GM12878 (cell line): ENCODE data around the gene SUMF1.

ENCODE experiments used
- CBX5 ChIP-seq: sonication (generic); IDR thresholded peaks from 2 replicates; pipeline ENCODE4 v1.6.1; 2016; ENCODE audit warnings: low read depth, moderate library complexity, mild to moderate bottlenecking, inconsistent platforms
- CTCF ChIP-seq, 3 experiments: IDR thresholded peaks in 2 of 3; conservative IDR thresholded peaks in 1 of 3; 2 replicates each; pipeline ENCODE4 v1.5.1; 2011; ENCODE audit warnings: low read depth in 3 of 3, low read length in 3 of 3, mild to moderate bottlenecking in 3 of 3, control low read depth in 2 of 3, moderate library complexity in 2 of 3, inconsistent platforms in 1 of 3, mixed read lengths in 1 of 3; ENCODE audit not compliant: control insufficient read depth in 2 of 3, insufficient read depth in 1 of 3; ENCODE audit errors: extremely low read depth in 1 of 3
- TAF1 ChIP-seq: IDR thresholded peaks from 2 replicates; pipeline ENCODE4 v1.6.1; 2011; ENCODE audit warnings: mild to moderate bottlenecking, low read depth, low read length, borderline replicate concordance

GRCh38 chr3:4332111-4332510, 135.0 kb downstream of the SUMF1 start:
- TF ChIP-seq CBX5, result no peak
- TF ChIP-seq CTCF (IDR thresholded peaks at IDR 0.05 in 2 of 3, conservative IDR thresholded peaks at IDR 0.05 in 1 of 3; ENCODE audit: control insufficient read depth in 2 of 3, extremely low read depth in 1 of 3, insufficient read depth in 1 of 3, low read depth in 3 of 3, low read length in 3 of 3), result no peak
- no peak for TF ChIP-seq TAF1
